Gastrocnemius medialis (tissue), 4 donors: Measurements from ENCODE around the gene TNFAIP8. TPM values are rescaled to one million over a fixed set of nuclear protein-coding genes. Genes with fewer than 3 reads are reported as not detected.

Experiments used
- ATAC-seq, 2 donors: fragments of 150-250 bp; one replicate each; pipeline ENCODE4 v1.9.1; 2016
- DNase-seq, 2 donors: peaks; one replicate each; pipeline ENCODE4 v3.0.0-alpha.2; 2019
- H3K27ac ChIP-seq, 4 donors: fragments of 200-600 bp; sonication (generic); 1 replicate in 1 of 4; 2 replicates in 3 of 4; pipeline ENCODE4 v1.5.1; 2016 to 2018; ENCODE audit warnings: mild to moderate bottlenecking in 2 of 4, moderate library complexity in 1 of 4
- H3K27me3 ChIP-seq, 3 donors: fragments of 200-600 bp; sonication (generic) in 2 of 3; 1 replicate in 1 of 3; 2 replicates in 2 of 3; pipeline versions ENCODE4 v1.5.1 to v1.6.0; 2016 to 2019; ENCODE audit warnings: mild to moderate bottlenecking in 1 of 3, moderate library complexity in 1 of 3
- H3K36me3 ChIP-seq, 2 donors: fragments of 200-600 bp; sonication (generic) in 1 of 2; one replicate each; pipeline ENCODE4 v1.5.1; 2017 to 2018
- H3K4me1 ChIP-seq, 2 donors: fragments of 200-600 bp; sonication (generic) in 1 of 2; one replicate each; pipeline ENCODE4 v1.5.1; 2016 to 2017; ENCODE audit warnings: mild to moderate bottlenecking in 2 of 2
- H3K4me3 ChIP-seq, 4 donors: fragments of 200-600 bp; sonication (generic) in 3 of 4; 1 replicate in 1 of 4; 2 replicates in 3 of 4; pipeline ENCODE4 v1.5.1; 2016 to 2019; ENCODE audit warnings: mild to moderate bottlenecking in 2 of 4
- H3K9me3 ChIP-seq, 3 donors: fragments of 200-600 bp; sonication (generic) in 2 of 3; 1 replicate in 1 of 3; 2 replicates in 2 of 3; pipeline ENCODE4 v1.5.1; 2016 to 2019
- CTCF ChIP-seq, 5 experiments: fragments of 450-650 bp in 3 of 5; fragments of 200-600 bp in 2 of 5; sonication (generic) in 2 of 5; IDR thresholded peaks in 4 of 5; conservative IDR thresholded peaks in 1 of 5; 1 replicate in 4 of 5; 2 replicates in 1 of 5; pipeline ENCODE4 v1.5.1; 2016 to 2019; ENCODE audit warnings: antibody characterized with exemption in 5 of 5, mild to moderate bottlenecking in 3 of 5, moderate library complexity in 3 of 5
- POLR2A ChIP-seq, 2 donors: fragments of 450-650 bp; IDR thresholded peaks; one replicate each; pipeline ENCODE4 v1.6.1; 2017; ENCODE audit warnings: antibody characterized with exemption in 2 of 2, mild to moderate bottlenecking in 2 of 2, moderate library complexity in 2 of 2
- in situ Hi-C, 4 donors: fragments of 200-750 bp; cut with MboI; loops; one replicate each; pipeline versions ENCODE4 v1.15.0 to v1.8.0; 2017; ENCODE audit warnings: low sequenced_read_pairs in 4 of 4
- intact Hi-C: fragments of 100-400 bp; cut with DNase I; formaldehyde crosslinking; loops from one replicate; pipeline ENCODE4 v1.15.1; 2023; ENCODE audit warnings: low total_unique reads
- total RNA-seq, 4 donors: library from RNA; depleted of rRNA; stranded (reverse); fragments of >200 nt; gene quantifications; one replicate each; pipeline versions ENCODE4 v1.1.0 to v1.2.3, GENCODE V29; 2016

The TNFAIP8 gene
- total RNA-seq, 4 donors from 2014 or later = 0.20 to 5.8 (median 2.0) TPM

GRCh38 chr5:119347574-119347973, 8.2 kb upstream of the TNFAIP8 start:
- intact Hi-C loops (no loop called here), in situ Hi-C loops (no loop called here)
- no peaks in the 10 kb centered on the region for H3K9me3 ChIP-seq
- H3K4me3 ChIP-seq = no peak overlapping the region
- H3K36me3 ChIP-seq = no peaks in the 10 kb centered on the region
- no peak for ATAC-seq
- no peaks in the 10 kb centered on the region for H3K27me3 ChIP-seq
- TF ChIP-seq CTCF (IDR thresholded peaks at IDR 0.05 in 4 of 5, conservative IDR thresholded peaks at IDR 0.05 in 1 of 5) = no peak
- TF ChIP-seq POLR2A (IDR thresholded peaks at IDR 0.05) = no peak
- H3K27ac ChIP-seq = no peak overlapping the region
- no peaks in the 10 kb centered on the region for H3K4me1 ChIP-seq
- no peak for DNase-seq

- Histone ChIP-seq H3K4me1 (no peaks in the 10 kb centered on the region), H3K36me3 (no peaks in the 10 kb centered on the region), H3K9me3 (no peaks in the 10 kb centered on the region), H3K27ac (no peak overlapping the region), H3K27me3 (no peaks in the 10 kb centered on the region), H3K4me3 (no peak overlapping the region)
- DNase-seq (no peak), ATAC-seq (no peak)
- intact Hi-C loops (no loop called here), in situ Hi-C loops (no loop called here)
- TF ChIP-seq POLR2A (IDR thresholded peaks at IDR 0.05) = no peak
- no peak for TF ChIP-seq CTCF (IDR thresholded peaks at IDR 0.05 in 4 of 5, conservative IDR thresholded peaks at IDR 0.05 in 1 of 5)
Measured at GRCh38 chr5:119347991-119348390, 7.8 kb upstream of the TNFAIP8 start.

- DNase-seq = no peak
- H3K36me3 ChIP-seq = no peaks in the 10 kb centered on the region
- H3K9me3 ChIP-seq = no peaks in the 10 kb centered on the region
- TF ChIP-seq POLR2A (IDR thresholded peaks at IDR 0.05) = no peak
- no peaks in the 10 kb centered on the region for H3K4me1 ChIP-seq
- ATAC-seq = no peak
- in situ Hi-C loops = no loop called here
- H3K27ac ChIP-seq = no peak overlapping the region
- intact Hi-C loops = no loop called here
- H3K4me3 ChIP-seq = no peak overlapping the region
- H3K27me3 ChIP-seq = peaks cover 6 to 33% (median 18%) of the 10 kb centered on the region in 3 donors
Measured at GRCh38 chr5:119353213-119353612, 2.6 kb upstream of the TNFAIP8 start.

GRCh38 chr5:119353686-119354366, 2.0 kb upstream of the TNFAIP8 start:
- H3K27ac ChIP-seq = no peak overlapping the region
- H3K36me3 ChIP-seq = no peaks in the 10 kb centered on the region
- no peaks in the 10 kb centered on the region for H3K9me3 ChIP-seq
- in situ Hi-C loops = no loop called here
- H3K4me3 ChIP-seq = no peak overlapping the region
- intact Hi-C loops = no loop called here
- TF ChIP-seq CTCF (IDR thresholded peaks at IDR 0.05 in 4 of 5, conservative IDR thresholded peaks at IDR 0.05 in 1 of 5) (no peak), POLR2A (IDR thresholded peaks at IDR 0.05) (no peak)
- ATAC-seq = no peak
- no peak for DNase-seq
- no peaks in the 10 kb centered on the region for H3K4me1 ChIP-seq
- H3K27me3 ChIP-seq = peaks cover 6 to 33% (median 18%) of the 10 kb centered on the region in 3 donors

- no peak overlapping the region for H3K27ac ChIP-seq
- ATAC-seq (no peak), DNase-seq (no peak)
- H3K36me3 ChIP-seq = no peaks in the 10 kb centered on the region
- no peaks in the 10 kb centered on the region for H3K4me1 ChIP-seq
- H3K9me3 ChIP-seq = no peaks in the 10 kb centered on the region
- H3K27me3 ChIP-seq = peaks cover 6 to 33% (median 18%) of the 10 kb centered on the region in 3 donors
- intact Hi-C loops = loop anchor here (5.0 kb wide), 1 partner anchor 87 kb away; no protein-coding TSS in a partner anchor
- no peak overlapping the region for H3K4me3 ChIP-seq
- in situ Hi-C loops = no loop called here
- TF ChIP-seq POLR2A (IDR thresholded peaks at IDR 0.05) (no peak), CTCF (IDR thresholded peaks at IDR 0.05 in 4 of 5, conservative IDR thresholded peaks at IDR 0.05 in 1 of 5) (no peak)
Measured at GRCh38 chr5:119354537-119355243, 1.1 kb upstream of the TNFAIP8 start.
